ENCODE results near the gene CDK2AP2.
"Not testable (repeated sequence)": the region's sequence is repeated elsewhere in the genome, so short reads cannot be mapped to it uniquely, and the experiment has no call there.

CDK2AP2 gene

DNA sequence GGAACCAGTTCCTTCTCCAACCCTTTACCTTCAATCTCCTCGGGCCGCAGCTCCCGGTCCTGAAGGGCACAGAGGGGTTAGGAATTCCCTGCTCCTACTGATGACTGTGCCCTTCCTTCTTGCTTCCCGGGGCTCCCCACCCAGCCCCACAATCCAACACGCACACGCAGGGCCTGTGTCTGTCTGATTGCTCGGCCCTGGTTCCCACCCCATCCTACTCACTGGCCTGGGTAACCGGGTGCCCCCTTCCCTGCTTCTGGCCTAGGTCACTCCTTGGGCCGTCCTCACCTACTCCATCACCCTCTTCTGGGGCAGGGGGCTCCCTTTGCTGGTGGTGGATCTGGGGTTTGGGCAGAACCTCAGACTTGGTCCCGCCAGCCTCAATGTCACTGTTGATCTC is 14.0 kb upstream of the CDK2AP2 start:
- TF ChIP-seq, protein P1, sequence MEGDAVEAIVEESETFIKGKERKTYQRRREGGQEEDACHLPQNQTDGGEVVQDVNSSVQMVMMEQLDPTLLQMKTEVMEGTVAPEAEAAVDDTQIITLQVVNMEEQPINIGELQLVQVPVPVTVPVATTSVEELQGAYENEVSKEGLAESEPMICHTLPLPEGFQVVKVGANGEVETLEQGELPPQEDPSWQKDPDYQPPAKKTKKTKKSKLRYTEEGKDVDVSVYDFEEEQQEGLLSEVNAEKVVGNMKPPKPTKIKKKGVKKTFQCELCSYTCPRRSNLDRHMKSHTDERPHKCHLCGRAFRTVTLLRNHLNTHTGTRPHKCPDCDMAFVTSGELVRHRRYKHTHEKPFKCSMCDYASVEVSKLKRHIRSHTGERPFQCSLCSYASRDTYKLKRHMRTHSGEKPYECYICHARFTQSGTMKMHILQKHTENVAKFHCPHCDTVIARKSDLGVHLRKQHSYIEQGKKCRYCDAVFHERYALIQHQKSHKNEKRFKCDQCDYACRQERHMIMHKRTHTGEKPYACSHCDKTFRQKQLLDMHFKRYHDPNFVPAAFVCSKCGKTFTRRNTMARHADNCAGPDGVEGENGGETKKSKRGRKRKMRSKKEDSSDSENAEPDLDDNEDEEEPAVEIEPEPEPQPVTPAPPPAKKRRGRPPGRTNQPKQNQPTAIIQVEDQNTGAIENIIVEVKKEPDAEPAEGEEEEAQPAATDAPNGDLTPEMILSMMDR (IDR thresholded peaks at IDR 0.05; ENCODE audit: borderline replicate concordance, control extremely low read depth, extremely low read depth, insufficient read depth, missing control alignments): no peak

DNA sequence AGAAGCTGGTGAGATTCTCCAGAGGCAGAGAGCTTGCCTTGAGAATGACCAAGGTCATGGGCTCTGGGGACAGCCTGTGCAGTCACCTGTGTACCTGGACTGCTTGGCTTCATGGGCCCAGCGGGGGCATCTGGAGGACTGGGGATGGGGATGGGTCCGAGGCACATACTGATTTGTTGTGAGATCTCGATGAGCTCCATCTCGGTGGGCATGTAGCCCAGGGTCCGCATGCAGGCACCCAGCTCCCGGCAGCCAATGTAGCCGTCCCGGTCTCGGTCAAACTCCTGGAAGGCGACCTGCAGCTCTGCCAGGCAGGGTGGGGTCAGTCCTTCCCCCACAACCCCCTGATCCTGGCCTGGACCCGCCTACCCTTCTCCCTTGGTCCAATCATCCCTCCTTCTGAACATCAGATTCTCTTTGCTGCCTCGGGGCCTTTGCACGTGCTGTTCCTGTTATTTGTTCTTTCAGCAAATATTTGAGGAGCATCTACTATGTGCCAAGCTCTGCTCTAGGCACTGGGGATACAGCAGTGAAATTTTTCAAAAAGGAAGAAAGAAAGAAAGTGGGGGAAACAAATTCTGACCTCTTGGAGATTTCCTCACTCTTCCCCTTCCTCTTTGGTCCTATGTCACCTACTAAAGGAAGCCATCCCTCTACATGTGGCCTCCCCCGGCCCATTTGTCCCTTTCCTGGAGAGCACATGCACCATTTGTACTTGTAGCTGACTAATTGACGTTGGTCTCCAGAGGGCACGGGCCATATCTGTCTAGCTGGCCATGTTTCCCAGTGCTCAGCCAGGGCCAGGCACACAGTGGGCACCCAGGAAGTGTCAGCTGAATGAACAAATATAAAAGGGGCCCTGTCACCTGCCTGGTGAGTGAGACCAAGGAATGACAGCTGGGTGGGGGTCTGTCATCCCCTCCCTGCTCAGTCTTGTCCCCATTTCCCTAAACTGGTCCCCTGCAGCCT is 13.2 kb upstream of the CDK2AP2 start:
- DNase-seq (ENCODE audit: low spot score): no peak
- in situ Hi-C loops (cut with MboI; ENCODE audit: low sequenced_read_pairs, unreplicated experiment): no loop called here
- TF ChIP-seq, protein P1 (IDR thresholded peaks at IDR 0.05; ENCODE audit: borderline replicate concordance, control extremely low read depth, extremely low read depth, insufficient read depth, missing control alignments): no peak

More for the DNA sequence above, 14.0 kb upstream of the CDK2AP2 start:
- in situ Hi-C loops (cut with MboI; ENCODE audit: low sequenced_read_pairs, unreplicated experiment): no loop called here
- no peak for DNase-seq (ENCODE audit: low spot score)

DNA sequence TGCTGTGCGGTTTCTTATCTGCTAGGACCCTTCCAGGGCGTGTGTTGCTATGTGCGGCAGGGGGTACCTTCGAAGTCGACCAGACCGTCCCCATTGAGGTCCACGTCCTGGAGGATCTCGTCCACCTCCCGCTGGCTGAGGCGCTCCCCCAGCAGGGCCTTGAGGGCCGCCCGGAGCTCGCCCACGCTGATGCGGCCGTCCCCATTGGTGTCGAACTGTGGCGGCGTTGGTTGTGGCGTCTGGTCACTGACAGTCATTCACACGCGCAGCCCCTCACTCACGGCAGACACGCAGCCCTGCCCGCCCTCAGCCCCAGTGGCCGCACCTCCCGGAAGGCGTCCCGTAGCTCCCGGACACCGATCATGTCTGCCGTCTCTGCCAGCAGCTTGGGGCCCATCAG is 11.8 kb upstream of the CDK2AP2 start:
- TF ChIP-seq, protein P1 (IDR thresholded peaks at IDR 0.05; ENCODE audit: borderline replicate concordance, control extremely low read depth, extremely low read depth, insufficient read depth, missing control alignments): no peak
- DNase-seq (ENCODE audit: low spot score): no peak
- in situ Hi-C loops (cut with MboI; ENCODE audit: low sequenced_read_pairs, unreplicated experiment): no loop called here

DNA sequence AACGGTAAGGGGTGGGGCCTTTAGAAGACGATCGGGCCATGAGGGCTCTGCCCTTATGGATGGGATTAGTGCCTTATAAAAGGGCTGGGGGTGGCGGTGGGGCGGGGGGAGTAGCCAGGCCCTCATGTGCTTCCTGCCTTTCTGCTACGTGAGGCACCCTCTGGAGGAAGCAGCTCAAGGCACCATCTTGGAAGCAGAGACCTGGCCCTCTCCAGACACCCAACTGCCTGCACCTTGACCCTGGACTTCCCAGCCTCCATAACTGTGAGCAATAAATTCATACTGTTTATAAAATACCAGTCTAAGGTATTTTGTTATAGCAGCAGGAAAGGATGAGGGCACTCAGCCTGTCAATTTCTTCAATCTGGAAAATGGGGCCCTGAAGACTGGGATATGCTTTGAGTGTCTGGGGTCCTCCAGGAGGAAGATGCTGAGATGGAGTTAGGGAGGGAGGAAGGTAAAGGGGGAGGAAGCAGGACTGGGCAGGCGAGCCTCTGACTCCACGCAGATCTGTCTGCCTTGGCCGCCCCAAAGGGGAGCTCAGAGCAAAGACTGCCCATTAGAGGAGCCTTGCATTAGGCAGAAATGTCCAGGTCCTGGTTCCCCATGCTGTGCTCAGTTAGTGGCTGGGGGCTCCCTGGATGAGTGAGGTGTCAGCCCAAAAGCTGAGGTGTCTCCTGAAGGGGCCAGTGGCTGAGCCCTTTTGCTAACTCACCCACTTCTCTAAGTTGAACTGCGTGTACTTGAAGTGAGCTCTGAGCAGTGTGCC is 10.0 kb upstream of the CDK2AP2 start:
- in situ Hi-C loops (cut with MboI; ENCODE audit: low sequenced_read_pairs, unreplicated experiment): no loop called here
- no peak for DNase-seq (ENCODE audit: low spot score)
- TF ChIP-seq, protein P1 (IDR thresholded peaks at IDR 0.05; ENCODE audit: borderline replicate concordance, control extremely low read depth, extremely low read depth, insufficient read depth, missing control alignments): no peak

DNA sequence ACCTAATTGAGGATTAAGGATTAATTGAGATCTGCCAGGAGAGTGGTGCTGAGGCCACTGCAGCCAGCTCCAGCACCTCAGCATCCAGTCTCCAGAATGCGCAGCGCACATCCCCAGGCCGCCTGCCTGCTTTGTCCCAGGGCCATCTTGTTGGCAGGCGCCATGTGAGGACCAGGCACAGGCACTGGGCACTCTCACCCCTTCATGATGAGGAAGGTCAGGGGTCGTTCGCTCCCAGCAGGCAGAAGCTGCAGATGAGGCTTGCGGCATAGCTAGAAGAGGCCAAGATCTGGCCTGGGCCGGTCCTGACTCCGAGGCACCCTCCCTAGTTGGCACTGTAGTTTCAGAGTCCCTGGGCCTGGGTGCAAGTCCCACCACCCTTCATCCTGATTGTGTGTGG is 8.8 kb upstream of the CDK2AP2 start:
- TF ChIP-seq, protein P1 (IDR thresholded peaks at IDR 0.05; ENCODE audit: borderline replicate concordance, control extremely low read depth, extremely low read depth, insufficient read depth, missing control alignments): no peak
- DNase-seq (ENCODE audit: low spot score): no peak
- in situ Hi-C loops (cut with MboI; ENCODE audit: low sequenced_read_pairs, unreplicated experiment): no loop called here

DNA sequence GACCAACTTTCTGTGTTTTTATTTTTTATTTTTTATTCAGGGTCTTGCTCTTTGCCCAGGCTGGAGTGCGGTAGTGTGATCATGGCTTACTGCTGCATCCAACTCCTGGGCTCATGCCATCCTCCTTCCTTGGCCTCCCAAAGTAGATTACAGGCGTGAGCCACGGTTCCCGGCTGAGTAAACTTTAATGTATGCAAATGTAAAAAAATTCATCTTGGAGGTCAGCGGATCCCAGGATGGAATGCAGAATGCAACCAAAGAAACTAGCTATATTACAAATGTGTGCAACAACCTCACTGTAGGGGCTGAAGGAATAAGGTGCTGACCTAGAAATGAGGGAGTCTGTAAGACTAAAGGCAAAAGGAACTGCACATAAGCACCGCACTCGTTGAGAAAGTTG is 6.2 kb upstream of the CDK2AP2 start:
- no peak for DNase-seq (ENCODE audit: low spot score)
- in situ Hi-C loops (cut with MboI; ENCODE audit: low sequenced_read_pairs, unreplicated experiment): no loop called here
- TF ChIP-seq, protein P1 (IDR thresholded peaks at IDR 0.05; ENCODE audit: borderline replicate concordance, control extremely low read depth, extremely low read depth, insufficient read depth, missing control alignments): no peak

DNA sequence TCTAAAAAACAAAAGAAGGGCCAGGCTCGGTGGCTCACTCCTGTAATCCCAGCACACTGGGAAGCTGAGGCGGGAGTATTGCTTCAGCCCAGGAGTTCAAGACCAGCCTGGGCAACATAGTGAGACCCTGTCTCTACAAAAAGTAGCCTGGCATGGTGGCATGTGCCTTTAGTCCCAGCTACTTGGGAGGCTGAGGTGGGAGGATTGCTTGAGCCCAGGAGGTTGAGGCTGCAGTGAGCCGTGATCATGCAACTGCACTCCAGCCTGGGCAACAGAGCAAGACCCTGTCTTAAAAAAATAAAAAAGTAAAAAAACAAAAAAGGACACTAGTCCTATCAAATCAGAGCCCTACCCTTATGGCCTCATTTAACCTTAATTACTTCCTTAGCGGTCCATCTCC is 3.6 kb upstream of the CDK2AP2 start:
- DNase-seq (ENCODE audit: low spot score); in situ Hi-C loops (cut with MboI; ENCODE audit: low sequenced_read_pairs, unreplicated experiment): not testable (repeated sequence)
